ENCODE measurements around the gene CDH24. TPM values are rescaled to one million over a fixed set of nuclear protein-coding genes. Genes with fewer than 3 reads are reported as not detected.

CDH24 gene
- total and polyA plus RNA-seq, 9 of the 15 experiments (the other 6 are each of a cell fraction or from before 2014, with no cell fraction given), result 0.04 to 16.2 (median 4.9) TPM

- TF ChIP-seq SIN3B (IDR thresholded peaks at IDR 0.05; ENCODE audit: low read depth) (no peak), FOS (IDR thresholded peaks at IDR 0.05; ENCODE audit: extremely low read depth, insufficient read length) (no peak), BRF1 (IDR thresholded peaks at IDR 0.05; ENCODE audit: borderline replicate concordance, extremely low read depth, insufficient read length) (no peak), GTF2A2 (tag; IDR thresholded peaks at IDR 0.05) (no peak), TAF1 (IDR thresholded peaks at IDR 0.05; ENCODE audit: control insufficient read depth, extremely low read depth, insufficient read depth, low read length, severe bottlenecking) (peak; percentile 67), FOXJ2 (tag; IDR thresholded peaks at IDR 0.05) (no peak), MLX (CRISPR knock-in tag; conservative IDR thresholded peaks at IDR 0.05) (no peak), ARID3A (IDR thresholded peaks at IDR 0.05; ENCODE audit: borderline replicate concordance, low read depth, low read length) (no peak), PHF21A (IDR thresholded peaks at IDR 0.05; ENCODE audit: borderline replicate concordance, low read depth) (no peak), USF2 (CRISPR knock-in tag; IDR thresholded peaks at IDR 0.05) (peak; percentile 73), DNMT1 (IDR thresholded peaks at IDR 0.05) (no peak), ZFP91 (CRISPR knock-in tag; IDR thresholded peaks at IDR 0.05) (no peak), KLF1 (tag; IDR thresholded peaks at IDR 0.05) (0 out of 2 replicates have a peak, but pooled peaks have one; percentile 35), ZNF277 (CRISPR knock-in tag; IDR thresholded peaks at IDR 0.05; ENCODE audit: borderline replicate concordance) (no peak), CHD2 (IDR thresholded peaks at IDR 0.05; ENCODE audit: low read depth, low read length) (0 out of 2 replicates have a peak, but pooled peaks have one; percentile 10), MCM3 (IDR thresholded peaks at IDR 0.05) (no peak), ZNF445 (CRISPR knock-in tag; IDR thresholded peaks at IDR 0.05; ENCODE audit: low read depth) (no peak), NFIC (IDR thresholded peaks at IDR 0.05) (no peak), KAT7 (CRISPR knock-in tag; IDR thresholded peaks at IDR 0.05; ENCODE audit: borderline replicate concordance) (no peak; the same call in 1 of the 2 replicates), HIVEP1 (CRISPR knock-in tag; IDR thresholded peaks at IDR 0.05) (no peak), STAT5A (IDR thresholded peaks at IDR 0.05; ENCODE audit: borderline replicate concordance, low read length) (no peak), CBFA2T2 (conservative IDR thresholded peaks at IDR 0.05) (peak; percentile 33), NEUROD1 (IDR thresholded peaks at IDR 0.05; ENCODE audit: borderline replicate concordance, low read depth, low read length, partially characterized antibody) (no peak)
Observed at GRCh38 chr14:23009939-23010726, 47.2 kb downstream of the CDH24 start, which contains the start of gene C14orf93 (continued).
